HepG2 (cell line): ENCODE results near the gene COQ5. TPM values are rescaled to one million over a fixed set of nuclear protein-coding genes. Genes with fewer than 3 reads are reported as not detected.
A peak's percentile ranks its signal among the peaks of the same experiment; 100 is the strongest.

ENCODE experiments used
- CBX5 ChIP-seq: sonication (generic); formaldehyde crosslinking; IDR thresholded peaks from 2 replicates; pipeline ENCODE4 v1.4.0; 2020; ENCODE audit warnings: missing genetic modification reagents, borderline replicate concordance
- FOXA3 ChIP-seq: IDR thresholded peaks from 2 replicates; pipeline ENCODE4 v1.6.1; 2016; ENCODE audit warnings: missing genetic modification reagents, missing compliant biosample characterization
- HMGXB3 ChIP-seq: sonication (generic); formaldehyde crosslinking; IDR thresholded peaks from 2 replicates; pipeline ENCODE4 v1.4.0; 2020; ENCODE audit warnings: missing genetic modification reagents, borderline replicate concordance
- JDP2 ChIP-seq: sonication (generic); formaldehyde crosslinking; IDR thresholded peaks from 2 replicates; pipeline ENCODE4 v1.8.1; 2022; ENCODE audit warnings: missing genetic modification reagents, borderline replicate concordance
- NFATC3 ChIP-seq: sonication (generic); formaldehyde crosslinking; IDR thresholded peaks from 2 replicates; pipeline ENCODE4 v1.5.1; 2020; ENCODE audit warnings: mild to moderate bottlenecking, missing genetic modification reagents
- SIX4 ChIP-seq: sonication (generic); formaldehyde crosslinking; IDR thresholded peaks from 2 replicates; pipeline ENCODE4 v1.4.0; 2020; ENCODE audit warnings: missing genetic modification reagents
- SMAD1 ChIP-seq: sonication (generic); formaldehyde crosslinking; IDR thresholded peaks from 2 replicates; pipeline ENCODE4 v1.4.0; 2020; ENCODE audit warnings: missing genetic modification reagents, low read depth, mild to moderate bottlenecking, borderline replicate concordance
- SYNCRIP ChIP-seq: fragments of 200-400 bp; formaldehyde crosslinking; IDR thresholded peaks from 2 replicates; pipeline ENCODE4 v1.6.1; 2018; ENCODE audit warnings: mild to moderate bottlenecking, low read depth, low read length; ENCODE audit not compliant: insufficient read depth
- TGIF2 ChIP-seq: IDR thresholded peaks from 2 replicates; pipeline ENCODE4 v1.6.1; 2016; ENCODE audit warnings: control low read depth, missing compliant biosample characterization
- TMF1 ChIP-seq: sonication (generic); formaldehyde crosslinking; IDR thresholded peaks from 2 replicates; pipeline ENCODE4 v1.8.1; 2022; ENCODE audit warnings: low read depth, missing genetic modification reagents
- U2AF1 ChIP-seq: fragments of 200-400 bp; formaldehyde crosslinking; optimal IDR thresholded peaks from 2 replicates; pipeline ENCODE3; 2017; ENCODE audit warnings: mild to moderate bottlenecking, low read depth, low read length
- ZBED4 ChIP-seq: sonication (generic); formaldehyde crosslinking; IDR thresholded peaks from 2 replicates; pipeline ENCODE4 v1.4.0; 2020; ENCODE audit warnings: missing genetic modification reagents, borderline replicate concordance
- ZBTB42 ChIP-seq: sonication (generic); formaldehyde crosslinking; IDR thresholded peaks from 2 replicates; pipeline ENCODE4 v1.5.0; 2020; ENCODE audit warnings: mild to moderate bottlenecking, missing genetic modification reagents
- ZNF180 ChIP-seq: sonication (generic); formaldehyde crosslinking; IDR thresholded peaks from 2 replicates; pipeline ENCODE4 v1.4.0; 2020; ENCODE audit warnings: low read depth, missing genetic modification reagents, borderline replicate concordance
- ZNF326 ChIP-seq: sonication (generic); formaldehyde crosslinking; IDR thresholded peaks from 2 replicates; pipeline ENCODE4 v1.4.0; 2020; ENCODE audit warnings: missing genetic modification reagents, borderline replicate concordance
- ZNF547 ChIP-seq: sonication (generic); formaldehyde crosslinking; IDR thresholded peaks from 2 replicates; pipeline ENCODE4 v1.5.1; 2020; ENCODE audit warnings: mild to moderate bottlenecking, missing genetic modification reagents
- ZNF550 ChIP-seq: sonication (generic); formaldehyde crosslinking; IDR thresholded peaks from 2 replicates; pipeline ENCODE4 v1.4.0; 2020; ENCODE audit warnings: mild to moderate bottlenecking, missing genetic modification reagents, borderline replicate concordance
- ZNF777 ChIP-seq: sonication (generic); formaldehyde crosslinking; IDR thresholded peaks from 2 replicates; pipeline ENCODE4 v1.4.0; 2020; ENCODE audit warnings: missing genetic modification reagents
- ZNF780A ChIP-seq: sonication (generic); formaldehyde crosslinking; IDR thresholded peaks from 2 replicates; pipeline ENCODE4 v1.8.0; 2022; ENCODE audit warnings: mild to moderate bottlenecking, missing genetic modification reagents, moderate library complexity
- polyA plus RNA-seq, 8 experiments: library from polyadenylated mRNA; depleted of rRNA in 3 of 8; stranded (reverse) in 7 of 8; unstranded in 1 of 8; fragments of >200 nt; fragmentation: Illumina TruSeq in 4 of 8; extraction: Trizol in 4 of 8; gene quantifications; 2 replicates each; pipeline versions ENCODE4 v1.2.1 to v1.2.3, GENCODE V29; 2011 to 2016; ENCODE audit warnings: low read depth in 4 of 8, missing spikeins in 1 of 8, mixed read lengths in 1 of 8; ENCODE audit not compliant: insufficient read depth in 1 of 8
- total RNA-seq, 5 experiments: library from RNA; depleted of rRNA; stranded (reverse); fragments of >200 nt; fragmentation: Illumina TruSeq; extraction: Trizol; gene quantifications; 2 replicates each; pipeline ENCODE4 v1.2.3, GENCODE V29; 2016; ENCODE audit warnings: low read depth in 1 of 5

The COQ5 gene
- total and polyA plus RNA-seq, 2 of the 13 experiments (the other 11 are each of a cell fraction or from before 2014, with no cell fraction given) = 36.4 to 41.5 TPM

GRCh38 chr12:120528861-120529525 lies at the start of gene COQ5 (continued):
- TF ChIP-seq CBX5 = no peak
- TF ChIP-seq ZNF550 (CRISPR knock-in tag) = no peak
- no peak for TF ChIP-seq JDP2 (CRISPR knock-in tag)
- no peak for TF ChIP-seq ZNF326
- no peak for TF ChIP-seq ZBTB42 (CRISPR knock-in tag)
- peak; percentile 50; the same call in 1 of the 2 replicates for TF ChIP-seq HMGXB3
- peak; percentile 15; the same call in 1 of the 2 replicates for TF ChIP-seq ZNF547 (CRISPR knock-in tag)
- TF ChIP-seq ZNF777 (CRISPR knock-in tag) = peak; percentile 69
- no peak for TF ChIP-seq U2AF1
- peak; percentile 36; the same call in 1 of the 2 replicates for TF ChIP-seq SMAD1 (CRISPR knock-in tag)
- TF ChIP-seq SIX4 = peak; percentile 98
- TF ChIP-seq NFATC3 (CRISPR knock-in tag) = 0 out of 2 replicates have a peak, but pooled peaks have one; percentile 6
- TF ChIP-seq ZNF780A (CRISPR knock-in tag) = no peak
- TF ChIP-seq TMF1 (CRISPR knock-in tag) = no peak
- TF ChIP-seq FOXA3 (CRISPR knock-in tag) = peak; percentile 56; the same call in 1 of the 2 replicates
- 0 out of 2 replicates have a peak, but pooled peaks have one; percentile 65 for TF ChIP-seq TGIF2 (CRISPR knock-in tag)
- no peak for TF ChIP-seq ZNF180
- TF ChIP-seq ZBED4 (CRISPR knock-in tag) = no peak
- TF ChIP-seq SYNCRIP = no peak
